ENCODE results near the gene IRF9.

GRCh38 chr14:24114532-24115421 lies 46.3 kb upstream of the IRF9 start, which contains the start of the genes DCAF11 and NRL:
- TF ChIP-seq CTCF (IDR thresholded peaks at IDR 0.05; ENCODE audit: low read length) (no peak), EZH2 (IDR thresholded peaks at IDR 0.05; ENCODE audit: borderline replicate concordance, low read length) (no peak)

Measured in OCI-LY1 (cell line).